Breast epithelium (tissue), 3 donors: ENCODE data around the gene CCNL1.

Experiments
- CTCF ChIP-seq, 3 donors: fragments of 450-650 bp; IDR thresholded peaks; one replicate each; pipeline ENCODE4 v1.5.1; 2016 to 2017; ENCODE audit warnings: antibody characterized with exemption in 3 of 3, mild to moderate bottlenecking in 3 of 3, moderate library complexity in 3 of 3
- POLR2A ChIP-seq: fragments of 450-650 bp; IDR thresholded peaks from one replicate; pipeline ENCODE4 v1.6.1; 2016; ENCODE audit warnings: antibody characterized with exemption, mild to moderate bottlenecking, moderate library complexity
- POLR2AphosphoS5 ChIP-seq, 3 donors: sonication (generic); formaldehyde crosslinking; IDR thresholded peaks; one replicate each; pipeline ENCODE4 v1.6.1; 2017; ENCODE audit warnings: antibody characterized with exemption in 3 of 3

DNA sequence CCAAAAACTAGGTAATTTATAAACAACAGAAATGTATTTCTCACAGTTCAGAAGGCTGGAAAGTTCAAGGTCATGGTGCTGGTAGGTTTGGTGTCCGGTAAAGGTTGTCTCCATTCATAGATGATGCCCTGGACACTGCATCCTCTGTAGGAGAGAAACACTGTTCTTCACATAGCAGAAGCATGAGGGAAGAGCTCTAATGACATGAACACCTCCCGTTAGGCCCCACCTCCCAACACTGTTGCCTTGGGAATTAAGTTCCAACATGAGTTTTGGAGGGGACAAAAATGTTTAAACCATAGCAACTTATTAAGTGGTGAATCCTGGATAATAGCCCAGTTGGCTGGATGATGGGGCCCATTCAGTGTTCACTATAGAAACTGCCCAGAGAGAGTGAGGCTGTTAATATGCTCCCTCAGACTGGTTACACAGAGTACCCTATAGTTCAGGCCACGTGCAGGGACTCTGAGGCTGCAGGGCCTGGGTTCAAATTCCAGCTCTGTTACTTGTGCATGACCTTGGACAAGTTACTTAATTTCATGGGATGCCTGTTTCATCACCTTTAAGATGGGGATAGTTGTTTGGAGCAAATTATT is 37.0 kb downstream of the CCNL1 start:
- TF ChIP-seq CTCF (IDR thresholded peaks at IDR 0.05), result no peak
- TF ChIP-seq POLR2AphosphoS5 (IDR thresholded peaks at IDR 0.05), result no peak
- no peak for TF ChIP-seq POLR2A
